H1 (cell line): ENCODE measurements around the gene SEPTIN1. TPM values are rescaled to one million over a fixed set of nuclear protein-coding genes. Genes with fewer than 3 reads are reported as not detected.
"Not testable (repeated sequence)": the region's sequence is repeated elsewhere in the genome, so short reads cannot be mapped to it uniquely, and the experiment has no call there.

Experiments used
- CTCF ChIA-PET: fragments of 300-600 bp; sonication (Branson Sonifier 250); formaldehyde crosslinking; loops from one replicate; lab custom pipeline; 2021; ENCODE audit not compliant: partially characterized antibody; lab: Charles Lee
- POLR2A ChIA-PET: fragments of 300-600 bp; sonication (Branson Sonifier 250); formaldehyde crosslinking; loops from one replicate; lab custom pipeline; 2021; ENCODE audit warnings: inconsistent platforms; ENCODE audit not compliant: partially characterized antibody; lab: Charles Lee
- DNase-seq, 2 experiments: peaks; one replicate each; pipeline versions ENCODE4 v3.0.0 to v3.0.0-alpha.2; 2010 to 2022; ENCODE audit warnings: low spot score in 2 of 2, low read depth in 1 of 2, mixed read lengths in 1 of 2
- FAIRE-seq: peaks from 2 replicates; lab custom pipeline; 2011; peaks lifted over from hg19 to GRCh38; lab: Jason Lieb, UNC
- H2AFZ ChIP-seq: 2 replicates; pipeline ENCODE4 v1.8.1; 2012; ENCODE audit warnings: low read length, inconsistent platforms
- H2AK5ac ChIP-seq: 2 replicates; pipeline ENCODE4 v1.6.1; 2013; ENCODE audit warnings: low read depth, low read length
- H2BK120ac ChIP-seq: replicated peaks from 2 replicates; pipeline ENCODE3; 2013; ENCODE audit warnings: low read depth, low read length, inconsistent platforms
- H2BK12ac ChIP-seq: 2 replicates; pipeline ENCODE4 v1.6.1; 2013; ENCODE audit warnings: low read depth, low read length
- H2BK15ac ChIP-seq: 2 replicates; pipeline ENCODE4 v1.6.1; 2013; ENCODE audit warnings: low read length
- H2BK20ac ChIP-seq: 2 replicates; pipeline ENCODE4 v1.6.1; 2013; ENCODE audit warnings: low read length
- H2BK5ac ChIP-seq: 2 replicates; pipeline ENCODE4 v1.6.1; 2013; ENCODE audit warnings: low read depth, low read length
- H3K14ac ChIP-seq: 2 replicates; pipeline ENCODE4 v1.6.1; 2013; ENCODE audit warnings: inconsistent platforms; ENCODE audit not compliant: insufficient read length
- H3K18ac ChIP-seq: 2 replicates; pipeline ENCODE4 v1.6.1; 2013; ENCODE audit warnings: low read length; ENCODE audit errors: extremely low read depth
- H3K23ac ChIP-seq: 2 replicates; pipeline ENCODE4 v1.6.1; 2013; ENCODE audit warnings: inconsistent platforms; ENCODE audit not compliant: insufficient read length
- H3K23me2 ChIP-seq: 2 replicates; pipeline ENCODE4 v1.6.1; 2013; ENCODE audit warnings: low read depth, low read length
- H3K27ac ChIP-seq: 2 replicates; pipeline ENCODE4 v1.6.1; 2011; ENCODE audit warnings: low read depth, low read length, inconsistent platforms
- H3K27me3 ChIP-seq, 4 experiments: replicated peaks in 1 of 4; 1 replicate in 1 of 4; 2 replicates in 3 of 4; pipeline versions ENCODE4 v1.6.1 to v1.8.1; 2011 to 2013; ENCODE audit warnings: low read length in 3 of 4, mild to moderate bottlenecking in 3 of 4, inconsistent platforms in 2 of 4, mixed read lengths in 2 of 4, moderate library complexity in 1 of 4; ENCODE audit not compliant: control insufficient read depth in 3 of 4, insufficient read depth in 3 of 4; ENCODE audit errors: extremely low read depth in 1 of 4
- H3K36me3 ChIP-seq, 4 experiments: 2 replicates each; pipeline versions ENCODE4 v1.6.1 to v1.8.1; 2011 to 2013; ENCODE audit warnings: mild to moderate bottlenecking in 4 of 4, low read length in 3 of 4, moderate library complexity in 2 of 4, control low read depth in 1 of 4, inconsistent platforms in 1 of 4; ENCODE audit not compliant: insufficient read depth in 4 of 4, control insufficient read depth in 2 of 4
- H3K4ac ChIP-seq: replicated peaks from 2 replicates; pipeline ENCODE3; 2013; ENCODE audit warnings: low read length, low read depth, mixed read lengths, inconsistent platforms; ENCODE audit not compliant: insufficient read length
- H3K4me1 ChIP-seq, 4 experiments: replicated peaks in 1 of 4; 1 replicate in 1 of 4; 2 replicates in 3 of 4; pipeline versions ENCODE4 v1.6.1 to v1.8.1; 2011 to 2013; ENCODE audit warnings: low read length in 3 of 4, inconsistent platforms in 2 of 4, mixed read lengths in 1 of 4; ENCODE audit not compliant: insufficient read depth in 4 of 4, control insufficient read depth in 3 of 4
- H3K4me2 ChIP-seq, 2 experiments: 2 replicates each; pipeline versions ENCODE4 v1.6.1 to v1.8.1; 2011 to 2013; ENCODE audit warnings: low read depth in 2 of 2, low read length in 2 of 2, control low read depth in 1 of 2, inconsistent platforms in 1 of 2, mild to moderate bottlenecking in 1 of 2; ENCODE audit not compliant: insufficient read depth in 1 of 2
- H3K4me3 ChIP-seq, 4 experiments: fragments of 200-600, 300-600 bp in 1 of 4; sonication (generic), shearing (Covaris generic), sonication (Bioruptor Twin) in 1 of 4; 2 replicates each; pipeline versions ENCODE4 v1.5.1 to v1.8.1; 2011 to 2016; ENCODE audit warnings: low read length in 4 of 4, low read depth in 3 of 4, control low read depth in 2 of 4, inconsistent platforms in 2 of 4, mild to moderate bottlenecking in 2 of 4, mixed read lengths in 1 of 4, moderate library complexity in 1 of 4; ENCODE audit not compliant: insufficient read depth in 2 of 4; ENCODE audit errors: extremely low read depth in 1 of 4
- H3K56ac ChIP-seq: replicated peaks from 2 replicates; pipeline ENCODE3; 2013; ENCODE audit warnings: low read depth, mild to moderate bottlenecking, mixed read lengths, low read length, inconsistent platforms; ENCODE audit not compliant: insufficient read length
- H3K79me1 ChIP-seq: 2 replicates; pipeline ENCODE4 v1.6.1; 2013; ENCODE audit warnings: low read depth, low read length, control low read depth
- H3K79me2 ChIP-seq, 2 experiments: 2 replicates each; pipeline versions ENCODE4 v1.6.1 to v1.8.1; 2012 to 2013; ENCODE audit warnings: low read length in 2 of 2, mild to moderate bottlenecking in 2 of 2, inconsistent platforms in 1 of 2; ENCODE audit not compliant: insufficient read depth in 2 of 2, control insufficient read depth in 1 of 2
- H3K9ac ChIP-seq, 4 experiments: replicated peaks in 1 of 4; 1 replicate in 1 of 4; 2 replicates in 3 of 4; pipeline versions ENCODE4 v1.6.1 to v1.8.1; 2011 to 2013; ENCODE audit warnings: low read depth in 3 of 4, low read length in 3 of 4, control low read depth in 2 of 4, mild to moderate bottlenecking in 2 of 4, moderate library complexity in 2 of 4, inconsistent platforms in 1 of 4; ENCODE audit errors: extremely low read depth in 1 of 4
- H3K9me3 ChIP-seq, 2 experiments: 2 replicates each; pipeline versions ENCODE4 v1.6.1 to v1.8.1; 2012 to 2013; ENCODE audit warnings: mild to moderate bottlenecking in 2 of 2, moderate library complexity in 2 of 2, control low read depth in 1 of 2, inconsistent platforms in 1 of 2, low read depth in 1 of 2, low read length in 1 of 2, mixed read lengths in 1 of 2; ENCODE audit not compliant: insufficient read depth in 2 of 2
- H4K20me1 ChIP-seq, 2 experiments: replicated peaks in 1 of 2; 2 replicates each; pipeline versions ENCODE3 to v1.8.1; 2011 to 2013; ENCODE audit warnings: inconsistent platforms in 2 of 2, low read length in 2 of 2, mild to moderate bottlenecking in 1 of 2; ENCODE audit not compliant: insufficient read depth in 2 of 2, control insufficient read depth in 1 of 2
- H4K5ac ChIP-seq: 2 replicates; pipeline ENCODE4 v1.6.1; 2013; ENCODE audit warnings: low read length, low read depth, mixed read lengths, inconsistent platforms; ENCODE audit not compliant: insufficient read length
- H4K8ac ChIP-seq: 2 replicates; pipeline ENCODE4 v1.8.0; 2013; ENCODE audit warnings: mild to moderate bottlenecking, moderate library complexity, low read length, inconsistent platforms; ENCODE audit not compliant: insufficient read depth; ENCODE audit errors: extremely low read depth
- H4K91ac ChIP-seq: replicated peaks from 2 replicates; pipeline ENCODE3; 2013; ENCODE audit warnings: low read length, mixed read lengths, inconsistent platforms; ENCODE audit not compliant: insufficient read length
- WGBS, 2 experiments: shearing (Covaris generic) in 1 of 2; methylation state at CpG; one replicate each; pipeline versions ENCODE4 v1.1.6 to v1.1.7; 2013 to 2015; ENCODE audit warnings: low lambda C conversion rate in 2 of 2, mixed read lengths in 2 of 2, inconsistent platforms in 1 of 2, low coverage in 1 of 2, missing lambda C conversion rate in 1 of 2; ENCODE audit not compliant: insufficient replicate concordance in 2 of 2, insufficient coverage in 1 of 2, insufficient read length in 1 of 2; ENCODE audit errors: extremely low coverage in 1 of 2, missing lambda C conversion rate in 1 of 2; 5-methylcytosine and 5-hydroxymethylcytosine counted together
- polyA plus RNA-seq, 7 experiments: library from polyadenylated mRNA; depleted of rRNA in 3 of 7; stranded (reverse) in 5 of 7; unstranded in 2 of 7; fragments of >200 nt in 5 of 7; fragments of 200-250 nt in 2 of 7; gene quantifications; 1 replicate in 5 of 7; 2 replicates in 1 of 7; 4 replicates in 1 of 7; pipeline versions ENCODE4 v1.2.1 to v1.2.3, GENCODE V29; 2011 to 2013; ENCODE audit warnings: missing spikeins in 2 of 7, mixed read lengths in 2 of 7
- small RNA-seq: library from polyadenylated mRNA; stranded (forward); fragments of <200 nt; extraction: miRNeasy Mini kit (QIAGEN cat#:217004); gene quantifications from one replicate; pipeline ENCODE3, GENCODE V24; 2013; ENCODE audit not compliant: insufficient read depth
- total RNA-seq: library from RNA; stranded (reverse); fragmentation: NEBNext Ultra II Directional; extraction: Animal tissue kit (Norgen Biotek cat#: 25700); gene quantifications from 2 replicates; pipeline ENCODE4 v1.2.1, GENCODE V29; 2021

SEPTIN1 gene
- total and polyA plus RNA-seq, 2 of the 8 experiments (the other 6 are each of a cell fraction or from before 2014, with no cell fraction given), result 0.24 to 1.4 TPM

GRCh38 chr16:30334473-30334989 is 47.8 kb downstream of the SEPTIN1 start:
- not testable (repeated sequence) for H2BK20ac ChIP-seq, H4K8ac ChIP-seq, H2BK5ac ChIP-seq, H3K9me3 ChIP-seq, H4K91ac ChIP-seq, H2BK12ac ChIP-seq, H2BK15ac ChIP-seq, H3K14ac ChIP-seq, FAIRE-seq, H2BK120ac ChIP-seq, H2AK5ac ChIP-seq, H3K27ac ChIP-seq, H4K20me1 ChIP-seq, H4K5ac ChIP-seq, H3K4ac ChIP-seq, H3K4me1 ChIP-seq, H3K18ac ChIP-seq, H3K23me2 ChIP-seq, H3K27me3 ChIP-seq, H3K79me1 ChIP-seq, H3K23ac ChIP-seq, H3K56ac ChIP-seq, H2AFZ ChIP-seq, H3K36me3 ChIP-seq
- H3K4me3 ChIP-seq, result peak overlapping the region; percentile 58 to 97 (median 66)
- H3K9ac ChIP-seq, result peak overlapping the region in 1 of 4 experiments; percentile 63; a peak in 2 of 7 replicates
- CTCF ChIA-PET, result interaction anchor here (2.6 kb wide), 1 partner anchor 13 kb away, joined by 6 read pairs; no protein-coding TSS in a partner anchor
- H3K4me2 ChIP-seq, result peak overlapping the region; percentile 7 to 42; a peak in 3 of 4 replicates
- peaks cover 0 to 16% of the 10 kb centered on the region in 2 experiments; a peak in 2 of 4 replicates for H3K79me2 ChIP-seq
- WGBS, 2 experiments, result 0% methylated on average over 10 of the region's 33 CpGs; no CpG with 5 or more reads in 1 of the 2 experiments
- POLR2A ChIA-PET, result interaction anchor here (1.3 to 1.4 kb wide), 2 partner anchors 20 to 70 kb away, joined by 5 to 6 read pairs; partner anchors contain the start of gene CD2BP2
- DNase-seq, result peak in 1 of 2 experiments; percentile 82

Small RNAs within 50 kb of the gene (small RNA-seq; reads per million reads assigned to genes)
- 0.69 reads per million for gene RF00406

Other genes with a start within 250 kb of the SEPTIN1 start
- gene CORO1A, start 199.0 kb downstream of the SEPTIN1 start, total RNA-seq, result 11.7 and 12.1 TPM in 2 replicates
- 10.9 and 11.8 TPM in 2 replicates for gene CORO1A, start 199.0 kb downstream of the SEPTIN1 start, polyA plus RNA-seq (2011; rRNA removed)
- gene BOLA2B, start 188.9 kb downstream of the SEPTIN1 start, total RNA-seq, result 208 and 211 TPM in 2 replicates
- gene BOLA2B, start 188.9 kb downstream of the SEPTIN1 start, polyA plus RNA-seq (2011; rRNA removed), result 872 and 991 TPM in 2 replicates
- 18.2 and 36.9 TPM in 2 replicates for gene SLX1A, start 188.7 kb downstream of the SEPTIN1 start, total RNA-seq
- gene SLX1A, start 188.7 kb downstream of the SEPTIN1 start, polyA plus RNA-seq (2011; rRNA removed), result 4.7 and 7.3 TPM in 2 replicates
- gene SULT1A3, start 183.3 kb downstream of the SEPTIN1 start, total RNA-seq, result 10.9 and 13.8 TPM in 2 replicates
- gene SULT1A3, start 183.3 kb downstream of the SEPTIN1 start, polyA plus RNA-seq (2011; rRNA removed), result 1.9 and 4.4 TPM in 2 replicates
- 13.5 and 15.5 TPM in 2 replicates for gene NPIPB13, start 134.1 kb downstream of the SEPTIN1 start, total RNA-seq
- gene NPIPB13, start 134.1 kb downstream of the SEPTIN1 start, polyA plus RNA-seq (2011; rRNA removed), result 4.3 and 6.0 TPM in 2 replicates
- 55.3 and 55.4 TPM in 2 replicates for gene CD2BP2, start 27.3 kb downstream of the SEPTIN1 start, total RNA-seq
- 22.4 and 30.4 TPM in 2 replicates for gene CD2BP2, start 27.3 kb downstream of the SEPTIN1 start, polyA plus RNA-seq (2011; rRNA removed)
- gene TBC1D10B, start 12.1 kb downstream of the SEPTIN1 start, total RNA-seq, result 28.6 and 29.4 TPM in 2 replicates
- 15.4 and 22.1 TPM in 2 replicates for gene TBC1D10B, start 12.1 kb downstream of the SEPTIN1 start, polyA plus RNA-seq (2011; rRNA removed)
- gene MYL11, start 7.8 kb downstream of the SEPTIN1 start, total RNA-seq, result 1.2 TPM in 1 of 2 replicates, not detected in the other
- 1.4 and 1.5 TPM in 2 replicates for gene MYL11, start 7.8 kb downstream of the SEPTIN1 start, polyA plus RNA-seq (2011; rRNA removed)
- gene ZNF48, start 12.9 kb upstream of the SEPTIN1 start, total RNA-seq, result 40.6 and 41.2 TPM in 2 replicates
- 30.4 and 39.6 TPM in 2 replicates for gene ZNF48, start 12.9 kb upstream of the SEPTIN1 start, polyA plus RNA-seq (2011; rRNA removed)
- 9.6 and 10.6 TPM in 2 replicates for gene ZNF771, start 25.0 kb upstream of the SEPTIN1 start, total RNA-seq
- 15.7 and 20.2 TPM in 2 replicates for gene ZNF771, start 25.0 kb upstream of the SEPTIN1 start, polyA plus RNA-seq (2011; rRNA removed)
- 90.4 and 94.5 TPM in 2 replicates for gene DCTPP1, start 47.5 kb upstream of the SEPTIN1 start, total RNA-seq
- 103 and 105 TPM in 2 replicates for gene DCTPP1, start 47.5 kb upstream of the SEPTIN1 start, polyA plus RNA-seq (2011; rRNA removed)
- 61.8 and 62.0 TPM in 2 replicates for gene SEPHS2, start 63.3 kb upstream of the SEPTIN1 start, total RNA-seq
- gene SEPHS2, start 63.3 kb upstream of the SEPTIN1 start, polyA plus RNA-seq (2011; rRNA removed), result 27.5 and 28.2 TPM in 2 replicates
- gene ITGAL, start 90.2 kb upstream of the SEPTIN1 start, total RNA-seq, result not detected in 2 replicates
- 0.02 TPM in 1 of 2 replicates, not detected in the other for gene ITGAL, start 90.2 kb upstream of the SEPTIN1 start, polyA plus RNA-seq (2011; rRNA removed)
- 34.7 and 36.1 TPM in 2 replicates for gene ZNF768, start 144.0 kb upstream of the SEPTIN1 start, total RNA-seq
- 47.7 and 63.3 TPM in 2 replicates for gene ZNF768, start 144.0 kb upstream of the SEPTIN1 start, polyA plus RNA-seq (2011; rRNA removed)
- gene ZNF747, start 152.3 kb upstream of the SEPTIN1 start, total RNA-seq, result 10.3 and 12.0 TPM in 2 replicates
- gene ZNF747, start 152.3 kb upstream of the SEPTIN1 start, polyA plus RNA-seq (2011; rRNA removed), result 9.9 and 10.7 TPM in 2 replicates
- gene ZNF764, start 175.8 kb upstream of the SEPTIN1 start, total RNA-seq, result 7.7 and 8.4 TPM in 2 replicates
- gene ZNF764, start 175.8 kb upstream of the SEPTIN1 start, polyA plus RNA-seq (2011; rRNA removed), result 5.7 and 8.3 TPM in 2 replicates
- 3.5 and 3.7 TPM in 2 replicates for gene ZNF688, start 189.2 kb upstream of the SEPTIN1 start, total RNA-seq
- 2.7 and 6.3 TPM in 2 replicates for gene ZNF688, start 189.2 kb upstream of the SEPTIN1 start, polyA plus RNA-seq (2011; rRNA removed)
- gene ZNF785, start 203.1 kb upstream of the SEPTIN1 start, total RNA-seq, result 12.9 and 14.8 TPM in 2 replicates
- 8.6 and 11.7 TPM in 2 replicates for gene ZNF785, start 203.1 kb upstream of the SEPTIN1 start, polyA plus RNA-seq (2011; rRNA removed)
- gene ZNF689, start 227.8 kb upstream of the SEPTIN1 start, total RNA-seq, result 14.2 and 14.3 TPM in 2 replicates
- gene ZNF689, start 227.8 kb upstream of the SEPTIN1 start, polyA plus RNA-seq (2011; rRNA removed), result 15.3 and 19.0 TPM in 2 replicates